Fibroblast of pulmonary artery (primary cell): ENCODE measurements around the gene VOPP1.
A peak's percentile ranks its signal among the peaks of the same experiment; 100 is the strongest.

Source experiments
- DNase-seq: peaks from one replicate; pipeline ENCODE4 v3.0.0-alpha.2; 2010; ENCODE audit warnings: low read depth
- H3K4me3 ChIP-seq: replicated peaks from 2 replicates; pipeline ENCODE4 v1.5.1; 2011; ENCODE audit warnings: low read depth, mild to moderate bottlenecking, control low read depth, low read length, moderate library complexity
- CTCF ChIP-seq: IDR thresholded peaks from 2 replicates; pipeline ENCODE4 v1.5.1; 2011; ENCODE audit warnings: mild to moderate bottlenecking, control low read depth, low read length, inconsistent platforms; ENCODE audit errors: missing control alignments

The VOPP1 gene

GRCh38 chr7:55575733-55576132 is 3.4 kb upstream of the VOPP1 start:
- H3K4me3 ChIP-seq, result no peak overlapping the region
- DNase-seq, result no peak
- TF ChIP-seq CTCF, result no peak

- DNase-seq, result no peak
- H3K4me3 ChIP-seq, result no peak overlapping the region
- TF ChIP-seq CTCF, result no peak
Measured at GRCh38 chr7:55575098-55575497, 2.8 kb upstream of the VOPP1 start.

GRCh38 chr7:55574051-55574717 is 1.9 kb upstream of the VOPP1 start:
- TF ChIP-seq CTCF, result no peak
- peak; percentile 40 for DNase-seq
- no peak overlapping the region for H3K4me3 ChIP-seq

- no peak overlapping the region for H3K4me3 ChIP-seq
- peak; percentile 23 for DNase-seq
- no peak for TF ChIP-seq CTCF
Measured at GRCh38 chr7:55573234-55573900, 1.1 kb upstream of the VOPP1 start.

GRCh38 chr7:55571511-55572377 is 558 bp downstream of the VOPP1 start:
- H3K4me3 ChIP-seq, result peak overlapping the region; percentile 70
- TF ChIP-seq CTCF, result no peak
- DNase-seq, result peak; percentile 39

GRCh38 chr7:55570939-55571338 is 1.4 kb downstream of the VOPP1 start:
- peak overlapping the region; percentile 70 for H3K4me3 ChIP-seq
- TF ChIP-seq CTCF, result no peak
- peak; percentile 78 for DNase-seq
